OCI-LY3 (cell line): ENCODE data around the gene GNG2.

Source experiments
- H2AFZ ChIP-seq: fragments of 200-600, 300-600 bp; shearing (Covaris generic); 2 replicates; pipeline ENCODE4 v1.6.0; 2014; ENCODE audit warnings: antibody characterized with exemption, low read depth, low read length
- H3K27ac ChIP-seq: fragments of 200-600, 300-600 bp; sonication (generic); 2 replicates; pipeline ENCODE4 v1.5.1; 2014; ENCODE audit warnings: mild to moderate bottlenecking, low read length, moderate library complexity, mixed read lengths
- H3K27me3 ChIP-seq: fragments of 200-600, 300-600 bp; sonication (generic); 2 replicates; pipeline ENCODE4 v1.6.1; 2014; ENCODE audit warnings: low read depth, low read length, mixed read lengths
- H3K36me3 ChIP-seq: fragments of 200-600, 300-600 bp; sonication (generic); replicated peaks from 2 replicates; pipeline ENCODE3; 2014; ENCODE audit warnings: low read depth, low read length, mixed read lengths
- H3K4me1 ChIP-seq: fragments of 300-600, 200-600 bp; sonication (generic); 2 replicates; pipeline ENCODE4 v1.6.1; 2014; ENCODE audit warnings: low read length, mixed read lengths
- H3K4me2 ChIP-seq: fragments of 200-600, 300-600 bp; sonication (generic); 2 replicates; pipeline ENCODE4 v1.6.1; 2014; ENCODE audit warnings: low read length, mixed read lengths
- H3K4me3 ChIP-seq: fragments of 300-600, 200-600 bp; sonication (generic); 2 replicates; pipeline ENCODE4 v1.5.1; 2014; ENCODE audit warnings: antibody characterized with exemption, mild to moderate bottlenecking, low read length, moderate library complexity
- H3K79me2 ChIP-seq: fragments of 300-600, 200-600 bp; shearing (Covaris generic); 2 replicates; pipeline ENCODE4 v1.6.1; 2014; ENCODE audit warnings: mild to moderate bottlenecking, low read length, mixed read lengths
- H3K9ac ChIP-seq: fragments of 300-600, 200-600 bp; shearing (Covaris generic); 2 replicates; pipeline ENCODE4 v1.6.0; 2014; ENCODE audit warnings: mild to moderate bottlenecking, low read length, moderate library complexity
- H3K9me3 ChIP-seq: fragments of 200-600, 300-600 bp; shearing (Covaris generic); 2 replicates; pipeline ENCODE4 v1.6.1; 2014; ENCODE audit warnings: low read length, mixed read lengths; ENCODE audit not compliant: insufficient read depth
- H4K20me1 ChIP-seq: fragments of 200-600, 300-600 bp; sonication (generic); 2 replicates; pipeline ENCODE4 v1.6.1; 2016; ENCODE audit warnings: low read length, mixed read lengths; ENCODE audit not compliant: insufficient read depth
- EZH2phosphoT487 ChIP-seq: fragments of 200-600 bp; shearing (Covaris generic); IDR thresholded peaks from 2 replicates; pipeline ENCODE4 v1.6.1; 2018; ENCODE audit warnings: antibody characterized with exemption, mixed run types, low read depth
- TF ChIP-seq, protein P1 (sequence below): fragments of 200-600, 300-600 bp; sonication (generic); IDR thresholded peaks from 2 replicates; pipeline ENCODE4 v1.5.1; 2014; ENCODE audit warnings: antibody characterized with exemption, low read length, low read depth

GNG2 gene

DNA sequence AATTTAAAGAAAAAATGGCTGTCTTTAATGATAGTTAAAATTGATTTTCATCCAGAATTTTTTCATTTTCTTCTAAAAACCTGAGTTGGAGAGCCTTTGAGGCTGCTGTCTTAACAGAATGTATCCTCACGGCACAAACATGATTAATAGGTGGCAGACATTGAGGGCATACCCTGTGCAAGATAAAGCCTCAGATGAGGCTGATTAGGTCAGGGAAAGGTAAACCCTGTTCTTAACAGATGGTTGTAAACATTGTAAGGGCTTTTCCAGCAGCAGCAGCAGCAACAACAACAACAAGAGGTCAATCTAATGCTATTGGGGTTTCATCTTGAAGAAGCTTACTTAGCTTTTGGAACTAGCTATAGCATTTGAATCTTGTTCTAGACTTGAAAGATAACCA is 17.4 kb downstream of the GNG2 start:
- peaks cover 21% of the 10 kb centered on the region for H3K36me3 ChIP-seq
- H3K4me1 ChIP-seq: peaks cover 61% of the 10 kb centered on the region
- no peaks in the 10 kb centered on the region for H4K20me1 ChIP-seq
- H3K27me3 ChIP-seq: no peaks in the 10 kb centered on the region
- no peak overlapping the region for H2AFZ ChIP-seq
- H3K9me3 ChIP-seq: peaks cover 6% of the 10 kb centered on the region; the same call in 1 of the 2 replicates
- H3K79me2 ChIP-seq: peaks cover 39% of the 10 kb centered on the region
- no peak overlapping the region for H3K4me2 ChIP-seq
- H3K27ac ChIP-seq: no peak overlapping the region
- H3K9ac ChIP-seq: no peak overlapping the region
- TF ChIP-seq, protein P1, sequence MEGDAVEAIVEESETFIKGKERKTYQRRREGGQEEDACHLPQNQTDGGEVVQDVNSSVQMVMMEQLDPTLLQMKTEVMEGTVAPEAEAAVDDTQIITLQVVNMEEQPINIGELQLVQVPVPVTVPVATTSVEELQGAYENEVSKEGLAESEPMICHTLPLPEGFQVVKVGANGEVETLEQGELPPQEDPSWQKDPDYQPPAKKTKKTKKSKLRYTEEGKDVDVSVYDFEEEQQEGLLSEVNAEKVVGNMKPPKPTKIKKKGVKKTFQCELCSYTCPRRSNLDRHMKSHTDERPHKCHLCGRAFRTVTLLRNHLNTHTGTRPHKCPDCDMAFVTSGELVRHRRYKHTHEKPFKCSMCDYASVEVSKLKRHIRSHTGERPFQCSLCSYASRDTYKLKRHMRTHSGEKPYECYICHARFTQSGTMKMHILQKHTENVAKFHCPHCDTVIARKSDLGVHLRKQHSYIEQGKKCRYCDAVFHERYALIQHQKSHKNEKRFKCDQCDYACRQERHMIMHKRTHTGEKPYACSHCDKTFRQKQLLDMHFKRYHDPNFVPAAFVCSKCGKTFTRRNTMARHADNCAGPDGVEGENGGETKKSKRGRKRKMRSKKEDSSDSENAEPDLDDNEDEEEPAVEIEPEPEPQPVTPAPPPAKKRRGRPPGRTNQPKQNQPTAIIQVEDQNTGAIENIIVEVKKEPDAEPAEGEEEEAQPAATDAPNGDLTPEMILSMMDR: no peak
- TF ChIP-seq EZH2phosphoT487: no peak
- H3K4me3 ChIP-seq: no peak overlapping the region

DNA sequence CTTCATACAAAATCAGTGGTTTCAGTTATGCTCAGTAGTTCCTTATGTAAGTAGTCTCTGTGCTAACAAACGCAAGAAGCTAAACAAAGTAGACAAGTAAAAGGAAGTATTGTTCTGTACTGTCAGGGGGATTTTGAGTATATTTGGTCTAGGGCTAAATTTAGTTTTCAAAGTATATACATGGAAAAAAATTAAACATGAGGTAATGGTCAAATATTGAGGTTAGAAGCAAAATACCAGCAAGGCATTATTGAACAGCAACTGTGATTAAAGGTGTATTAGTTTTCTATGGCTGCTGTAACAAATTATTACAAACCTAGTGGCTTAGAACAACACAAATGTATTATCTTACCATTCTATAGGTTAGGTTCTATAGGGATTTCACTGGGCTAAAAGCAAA is 18.8 kb downstream of the GNG2 start:
- H3K4me2 ChIP-seq: peak overlapping the region; percentile 36
- peak overlapping the region; percentile 14; the same call in 1 of the 2 replicates for H3K4me3 ChIP-seq
- no peaks in the 10 kb centered on the region for H3K27me3 ChIP-seq
- peaks cover 21% of the 10 kb centered on the region for H3K36me3 ChIP-seq
- peaks cover 61% of the 10 kb centered on the region for H3K4me1 ChIP-seq
- no peak overlapping the region for H2AFZ ChIP-seq
- no peak overlapping the region for H3K9ac ChIP-seq
- H3K79me2 ChIP-seq: peaks cover 31% of the 10 kb centered on the region
- peaks cover 6% of the 10 kb centered on the region; the same call in 1 of the 2 replicates for H3K9me3 ChIP-seq
- H3K27ac ChIP-seq: peak overlapping the region; percentile 39
- H4K20me1 ChIP-seq: no peaks in the 10 kb centered on the region
- TF ChIP-seq, protein P1: no peak
- TF ChIP-seq EZH2phosphoT487: no peak

DNA sequence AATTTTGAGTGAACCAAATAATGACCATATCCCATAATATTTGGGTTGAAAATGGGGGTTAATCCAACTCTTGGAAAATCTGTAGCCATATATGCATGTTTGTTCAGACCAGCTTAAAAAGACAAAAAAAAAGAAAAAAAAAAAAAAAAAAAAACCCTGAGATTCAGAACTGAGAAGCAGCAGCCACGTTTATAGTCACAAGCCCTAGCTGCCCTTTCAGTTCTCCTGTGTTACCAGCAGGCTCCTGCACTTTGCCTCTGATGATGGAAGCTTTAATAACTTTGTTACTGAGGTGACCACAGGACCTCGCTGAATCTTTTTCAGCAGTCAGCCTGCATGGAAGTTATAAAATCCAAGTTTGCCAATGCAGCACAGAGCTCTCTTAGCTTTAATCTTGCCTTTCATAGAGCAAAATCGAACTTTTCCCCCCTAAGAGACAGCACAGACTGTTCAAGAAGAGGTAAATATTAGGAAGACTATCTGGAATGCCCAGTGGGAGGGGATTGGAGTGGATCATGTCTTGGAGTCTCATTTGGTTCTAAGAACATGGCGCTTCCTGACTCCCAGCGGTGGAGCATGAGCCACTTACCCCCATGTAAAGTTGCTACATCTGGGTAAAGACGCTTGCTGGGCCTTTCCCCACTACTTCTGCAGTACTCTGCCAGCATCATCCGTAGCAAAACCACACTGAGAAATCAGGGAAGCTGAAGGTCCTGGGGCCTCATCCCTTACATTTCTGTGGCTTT is 20.6 kb downstream of the GNG2 start:
- peak overlapping the region; percentile 63 for H3K9ac ChIP-seq
- peaks cover 6% of the 10 kb centered on the region; the same call in 1 of the 2 replicates for H3K9me3 ChIP-seq
- H3K4me1 ChIP-seq: peaks cover 59% of the 10 kb centered on the region
- H3K27ac ChIP-seq: peak overlapping the region; percentile 65
- H3K36me3 ChIP-seq: peaks cover 18% of the 10 kb centered on the region
- no peaks in the 10 kb centered on the region for H3K27me3 ChIP-seq
- no peak for TF ChIP-seq EZH2phosphoT487
- TF ChIP-seq, protein P1: no peak
- H2AFZ ChIP-seq: no peak overlapping the region; the same call in 1 of the 2 replicates
- H4K20me1 ChIP-seq: no peaks in the 10 kb centered on the region
- H3K79me2 ChIP-seq: peaks cover 22% of the 10 kb centered on the region
- peak overlapping the region; percentile 64 for H3K4me3 ChIP-seq
- H3K4me2 ChIP-seq: peak overlapping the region; percentile 95

DNA sequence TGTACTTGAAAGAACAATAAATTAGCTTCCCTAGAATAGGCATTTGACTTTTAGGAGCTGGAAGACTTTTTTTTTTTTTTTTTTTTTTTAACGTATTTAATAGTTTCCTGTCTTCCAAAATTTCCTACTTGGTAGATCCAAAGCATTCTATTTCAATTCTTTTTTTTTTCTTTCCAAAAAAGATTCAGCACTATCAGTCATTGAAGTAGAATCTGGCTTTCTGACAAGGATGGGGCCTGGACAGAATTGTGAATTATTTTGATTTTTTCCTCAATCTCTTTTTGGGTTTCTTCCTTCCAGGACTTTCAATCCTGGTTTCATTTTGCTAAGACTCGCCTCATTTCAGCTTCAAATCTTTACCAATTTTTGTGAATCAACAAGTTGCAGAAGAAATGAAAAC is 21.2 kb downstream of the GNG2 start:
- Histone ChIP-seq H3K27me3 (no peaks in the 10 kb centered on the region), H3K9me3 (peaks cover 6% of the 10 kb centered on the region; the same call in 1 of the 2 replicates), H3K9ac (no peak overlapping the region), H3K4me2 (peak overlapping the region; percentile 95), H3K4me1 (peaks cover 59% of the 10 kb centered on the region), H4K20me1 (no peaks in the 10 kb centered on the region), H2AFZ (no peak overlapping the region), H3K27ac (no peak overlapping the region), H3K79me2 (peaks cover 16% of the 10 kb centered on the region), H3K36me3 (peaks cover 18% of the 10 kb centered on the region), H3K4me3 (no peak overlapping the region)
- TF ChIP-seq, protein P1: no peak
- TF ChIP-seq EZH2phosphoT487: no peak
